A549 (cell line): ENCODE data around the gene USP3. TPM values are rescaled to one million over a fixed set of nuclear protein-coding genes. Genes with fewer than 3 reads are reported as not detected.
A peak's percentile ranks its signal among the peaks of the same experiment; 100 is the strongest.

Experiments used
- ATAC-seq, 2 experiments: fragments of 200-7000 bp in 1 of 2; fragments of >200 bp in 1 of 2; cut with Nextera tagmentation in 1 of 2; cut with Tn5 transposase in 1 of 2; 3 replicates each; pipeline versions ENCODE4 v1.8.0 to v1.9.1; 2018 to 2020; ENCODE audit warnings: mild to moderate bottlenecking in 1 of 2, moderate library complexity in 1 of 2
- CTCF ChIA-PET: fragments of 300-600 bp; sonication (Branson Sonifier 250); formaldehyde crosslinking; extraction: SDS; loops from one replicate; lab custom pipeline; 2021; ENCODE audit warnings: antibody characterized with exemption, inconsistent platforms; lab: Yijun Ruan, JAX
- POLR2A ChIA-PET: fragments of 350-600 bp; formaldehyde crosslinking; extraction: SDS; loops from one replicate; lab custom pipeline; 2021; ENCODE audit warnings: antibody characterized with exemption, inconsistent platforms; lab: Yijun Ruan, JAX
- DNase-seq, 2 experiments: peaks; one replicate each; pipeline versions ENCODE4 v3.0.0 to v3.0.0-alpha.2; 2011 to 2016; ENCODE audit warnings: low read depth in 1 of 2, low spot score in 1 of 2
- FAIRE-seq: peaks from 2 replicates; lab custom pipeline; 2011; peaks lifted over from hg19 to GRCh38; lab: Jason Lieb, UNC
- H3K27ac ChIP-seq, 2 experiments: fragments of >200 bp; sonication (Bioruptor Twin); formaldehyde crosslinking; 3 replicates each; pipeline ENCODE4 v1.5.1; 2016 to 2017
- H3K4me1 ChIP-seq: fragments of >200 bp; sonication (Bioruptor Twin); formaldehyde crosslinking; 3 replicates; pipeline ENCODE4 v1.6.1; 2016
- H3K4me2 ChIP-seq: fragments of >200 bp; sonication (Bioruptor Twin); formaldehyde crosslinking; 3 replicates; pipeline ENCODE4 v1.6.1; 2016
- H3K4me3 ChIP-seq: fragments of >200 bp; sonication (Bioruptor Twin); formaldehyde crosslinking; 3 replicates; pipeline ENCODE4 v1.5.1; 2016
- H3K9me3 ChIP-seq: fragments of >200 bp; sonication (Bioruptor Twin); formaldehyde crosslinking; 3 replicates; pipeline ENCODE4 v1.6.1; 2016
- CEBPB ChIP-seq, 2 experiments: fragments of >200 bp in 1 of 2; sonication (Bioruptor Twin) in 1 of 2; formaldehyde crosslinking in 1 of 2; IDR thresholded peaks; 2 replicates each; pipeline ENCODE4 v1.6.1; 2012 to 2016
- EHMT2 ChIP-seq: fragments of 200-600 bp; sonication (generic); IDR thresholded peaks from 2 replicates; pipeline ENCODE4 v1.6.1; 2016; ENCODE audit warnings: antibody characterized with exemption, low read depth, mild to moderate bottlenecking, moderate library complexity
- EP300 ChIP-seq, 2 experiments: fragments of >200 bp; sonication (Bioruptor Twin); formaldehyde crosslinking; IDR thresholded peaks; 2 replicates in 1 of 2; 3 replicates in 1 of 2; pipeline ENCODE4 v1.6.1; 2016 to 2017
- ESRRA ChIP-seq: fragments of 150-350 bp; IDR thresholded peaks from 2 replicates; pipeline ENCODE4 v1.6.1; 2014; ENCODE audit warnings: mild to moderate bottlenecking, low read length, borderline replicate concordance
- FOSL2 ChIP-seq, 2 experiments: fragments of 450-650 bp in 1 of 2; fragments of >200 bp in 1 of 2; sonication (Bioruptor Twin) in 1 of 2; formaldehyde crosslinking; IDR thresholded peaks; 2 replicates each; pipeline versions ENCODE4 v1.5.0 to v1.6.1; 2016 to 2020; ENCODE audit warnings: mild to moderate bottlenecking in 1 of 2, moderate library complexity in 1 of 2
- GATA3 ChIP-seq: IDR thresholded peaks from 2 replicates; pipeline ENCODE4 v1.6.1; 2012; ENCODE audit warnings: borderline replicate concordance
- JUNB ChIP-seq: fragments of >200 bp; sonication (Bioruptor Twin); formaldehyde crosslinking; IDR thresholded peaks from 2 replicates; pipeline ENCODE4 v1.6.1; 2016
- KDM1A ChIP-seq: fragments of 200-600 bp; sonication (generic); IDR thresholded peaks from 2 replicates; pipeline ENCODE4 v1.6.1; 2016; ENCODE audit warnings: low read depth, mild to moderate bottlenecking
- MAFK ChIP-seq: fragments of 450-650 bp; IDR thresholded peaks from 2 replicates; pipeline ENCODE4 v1.6.1; 2014; ENCODE audit not compliant: partially characterized antibody
- NPAS2 ChIP-seq: fragments of 250-450 bp; sonication (Bioruptor Pico); IDR thresholded peaks from 2 replicates; pipeline ENCODE4 v1.8.0; 2022; ENCODE audit warnings: mild to moderate bottlenecking, moderate library complexity, borderline replicate concordance
- PHF8 ChIP-seq: fragments of 200-600 bp; sonication (generic); IDR thresholded peaks from 2 replicates; pipeline ENCODE4 v1.6.1; 2016; ENCODE audit warnings: low read depth, mild to moderate bottlenecking, antibody characterized with exemption, moderate library complexity, borderline replicate concordance
- RAD21 ChIP-seq, 2 experiments: fragments of >200 bp in 1 of 2; sonication (Bioruptor Twin) in 1 of 2; formaldehyde crosslinking in 1 of 2; IDR thresholded peaks in 1 of 2; conservative IDR thresholded peaks in 1 of 2; 2 replicates in 1 of 2; 3 replicates in 1 of 2; pipeline ENCODE4 v1.6.1; 2012 to 2018; ENCODE audit warnings: inconsistent platforms in 1 of 2
- RARB ChIP-seq: fragments of 250-450 bp; sonication (Bioruptor Pico); IDR thresholded peaks from 2 replicates; pipeline ENCODE4 v1.8.0; 2021; ENCODE audit warnings: mild to moderate bottlenecking, moderate library complexity
- TFCP2L1 ChIP-seq: fragments of 250-450 bp; sonication (Bioruptor Pico); IDR thresholded peaks from 2 replicates; pipeline ENCODE4 v1.5.0; 2021; ENCODE audit warnings: mild to moderate bottlenecking
- TP53 ChIP-seq: fragments of 250-450 bp; sonication (Bioruptor Pico); IDR thresholded peaks from 2 replicates; pipeline ENCODE4 v1.5.0; 2021; ENCODE audit warnings: mild to moderate bottlenecking, moderate library complexity
- ZC3H11A ChIP-seq: fragments of 450-650 bp; IDR thresholded peaks from 2 replicates; pipeline ENCODE4 v1.6.1; 2014; ENCODE audit warnings: antibody characterized with exemption, mild to moderate bottlenecking
- ZFP36 ChIP-seq: fragments of 450-650 bp; IDR thresholded peaks from 2 replicates; pipeline ENCODE4 v1.6.1; 2014; ENCODE audit warnings: borderline replicate concordance; ENCODE audit not compliant: partially characterized antibody
- ZNF302 ChIP-seq: fragments of 250-450 bp; sonication (Bioruptor Pico); IDR thresholded peaks from 2 replicates; pipeline ENCODE4 v1.9.0; 2021; ENCODE audit warnings: inconsistent platforms, mild to moderate bottlenecking, moderate library complexity
- WGBS: methylation state at CpG from one replicate; pipeline ENCODE4 v1.1.6; 2017; ENCODE audit errors: missing lambda C conversion rate; 5-methylcytosine and 5-hydroxymethylcytosine counted together
- polyA plus RNA-seq, 4 experiments: library from polyadenylated mRNA; depleted of rRNA in 3 of 4; stranded (reverse); fragments of >200 nt; fragmentation: RNase III in 1 of 4; extraction: RNeasy Plus Mini Kit Qiagen cat#74134 plus additional on column Dnase treatment in 1 of 4; gene quantifications; 2 replicates in 3 of 4; 3 replicates in 1 of 4; pipeline ENCODE4 v1.2.3, GENCODE V29; 2011 to 2017
- TF ChIP-seq, protein P1 (sequence below): IDR thresholded peaks from 2 replicates; pipeline ENCODE4 v1.6.1; 2012

The USP3 gene
- polyA plus RNA-seq, 2 of the 4 experiments (the other 2 are of a cell fraction), result 41.8 to 99.1 TPM

- WGBS, result 21% methylated on average over 7 of the region's 7 CpGs
- POLR2A ChIA-PET, result interaction anchor here (0.6 to 2.9 kb wide), 3 partner anchors 14 to 22 kb away, joined by 3 to 23 read pairs (median 9); partner anchors contain the start of gene USP3
- CTCF ChIA-PET, result interaction anchor here (1.0 to 5.4 kb wide), 13 partner anchors 8 to 195 kb away, joined by 3 to 53 read pairs (median 5); partner anchors contain the start of gene USP3
- TF ChIP-seq ZFP36, result no peak
- no peak for TF ChIP-seq ZC3H11A
- peak in 1 of 2 experiments; percentile 79; a peak in 2 of 4 replicates for TF ChIP-seq CEBPB (IDR thresholded peaks at IDR 0.05)
- TF ChIP-seq FOSL2 (IDR thresholded peaks at IDR 0.05), result no peak
- peak; percentile 44; the same call in 1 of the 2 replicates for TF ChIP-seq FOSL2 (CRISPR knock-in tag; IDR thresholded peaks at IDR 0.05)
- 0 out of 2 replicates have a peak, but pooled peaks have one; percentile 10 for TF ChIP-seq GATA3
- TF ChIP-seq RARB, result no peak
- TF ChIP-seq NPAS2 (CRISPR knock-in tag), result no peak
- no peak for TF ChIP-seq ESRRA
- peaks cover 85% of the 10 kb centered on the region for H3K4me1 ChIP-seq
- H3K4me2 ChIP-seq, result peak overlapping the region; percentile 72
- H3K9me3 ChIP-seq, result no peaks in the 10 kb centered on the region
- peak in 1 of 2 experiments; percentile 34; a peak in 3 of 6 replicates for ATAC-seq
- H3K4me3 ChIP-seq, result no peak overlapping the region
- H3K27ac ChIP-seq, result peak overlapping the region; percentile 71 to 74
- DNase-seq, result peak in 1 of 2 experiments; percentile 46
- FAIRE-seq, result no peak
These were observed 21.5 kb upstream of the USP3 start for GRCh38 chr15:63482874-63483323.

- H3K4me1 ChIP-seq, result peaks cover 79% of the 10 kb centered on the region
- peak overlapping the region; percentile 72 for H3K4me2 ChIP-seq
- ATAC-seq (peak; percentile 49 to 53; a peak in 4 of 6 replicates), DNase-seq (peak in 1 of 2 experiments; percentile 70), FAIRE-seq (peak; percentile 32)
- WGBS, result 19% methylated on average over 6 of the region's 6 CpGs
- H3K4me3 ChIP-seq, result no peak overlapping the region
- no peaks in the 10 kb centered on the region for H3K9me3 ChIP-seq
- H3K27ac ChIP-seq, result peak overlapping the region; percentile 71 to 74
- TF ChIP-seq JUNB (peak; percentile 57; the same call in 1 of the 2 replicates), EP300 (IDR thresholded peaks at IDR 0.05) (0 out of 5 replicates have a peak, but pooled peaks of 1 of the 2 experiments have one; percentile 32), CEBPB (IDR thresholded peaks at IDR 0.05) (peak; percentile 91 to 96), TP53 (no peak), EHMT2 (no peak), TFCP2L1 (CRISPR knock-in tag) (no peak), FOSL2 (IDR thresholded peaks at IDR 0.05) (no peak), FOSL2 (CRISPR knock-in tag; IDR thresholded peaks at IDR 0.05) (peak; percentile 78), ZNF302 (CRISPR knock-in tag) (no peak), GATA3 (peak; percentile 39; the same call in 1 of the 2 replicates)
- TF ChIP-seq, protein P1, sequence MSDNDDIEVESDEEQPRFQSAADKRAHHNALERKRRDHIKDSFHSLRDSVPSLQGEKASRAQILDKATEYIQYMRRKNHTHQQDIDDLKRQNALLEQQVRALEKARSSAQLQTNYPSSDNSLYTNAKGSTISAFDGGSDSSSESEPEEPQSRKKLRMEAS, result peak; percentile 66; the same call in 1 of the 2 replicates
- POLR2A ChIA-PET, result interaction anchor here (0.9 to 2.9 kb wide), 3 partner anchors 13 to 21 kb away, joined by 3 to 23 read pairs (median 9); partner anchors contain the start of gene USP3
- CTCF ChIA-PET, result interaction anchor here (0.8 to 5.4 kb wide), 10 partner anchors 8 to 195 kb away, joined by 3 to 53 read pairs (median 8); partner anchors contain the start of gene USP3
These were observed 20.6 kb upstream of the USP3 start for GRCh38 chr15:63483521-63484371.

GRCh38 chr15:63484433-63485186, 19.8 kb upstream of the USP3 start:
- no peaks in the 10 kb centered on the region for H3K9me3 ChIP-seq
- H3K4me2 ChIP-seq, result peak overlapping the region; percentile 72; the same call in 2 of the 3 replicates
- ATAC-seq (no peak), FAIRE-seq (no peak)
- H3K4me1 ChIP-seq, result peaks cover 72% of the 10 kb centered on the region
- POLR2A ChIA-PET, result interaction anchor here (0.9 to 2.9 kb wide), 3 partner anchors 12 to 20 kb away, joined by 3 to 23 read pairs (median 9); partner anchors contain the start of gene USP3
- TF ChIP-seq PHF8 (no peak), KDM1A (no peak), RAD21 (conservative IDR thresholded peaks at IDR 0.05 in 1 of 2, IDR thresholded peaks at IDR 0.05 in 1 of 2) (no peak), MAFK (no peak)
- TF ChIP-seq, all 56 proteins: peak for 0
- WGBS, result 83% methylated on average over 6 of the region's 6 CpGs
- peak overlapping the region; percentile 71 to 74; a peak in 5 of 6 replicates for H3K27ac ChIP-seq
- no peak overlapping the region for H3K4me3 ChIP-seq
- no peak for DNase-seq
- CTCF ChIA-PET, result interaction anchor here (0.8 to 5.4 kb wide), 9 partner anchors 8 to 114 kb away, joined by 3 to 53 read pairs (median 7); partner anchors contain the start of gene USP3
